ENCODE measurements around the gene FGFR3.

FGFR3 gene

DNA sequence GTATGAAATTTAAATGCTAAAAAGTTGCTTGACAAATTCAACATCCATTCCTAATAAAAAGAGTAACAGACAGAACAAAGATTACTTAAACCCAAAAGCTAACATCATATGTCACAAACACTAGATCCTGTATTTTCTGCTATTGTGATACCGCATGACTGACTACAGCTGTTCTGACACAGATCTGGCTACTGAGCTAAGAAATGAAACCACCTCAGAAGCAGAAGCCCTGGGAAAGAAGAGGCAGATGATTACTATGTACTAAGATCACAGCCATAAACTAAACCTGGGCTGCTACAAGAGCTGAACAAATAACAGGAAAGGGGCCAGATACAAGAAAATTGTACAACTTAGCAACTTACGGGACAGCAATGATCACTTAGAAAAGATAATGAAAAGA, 53.5 kb downstream of the FGFR3 start:
- DNase-seq = no peak

DNA sequence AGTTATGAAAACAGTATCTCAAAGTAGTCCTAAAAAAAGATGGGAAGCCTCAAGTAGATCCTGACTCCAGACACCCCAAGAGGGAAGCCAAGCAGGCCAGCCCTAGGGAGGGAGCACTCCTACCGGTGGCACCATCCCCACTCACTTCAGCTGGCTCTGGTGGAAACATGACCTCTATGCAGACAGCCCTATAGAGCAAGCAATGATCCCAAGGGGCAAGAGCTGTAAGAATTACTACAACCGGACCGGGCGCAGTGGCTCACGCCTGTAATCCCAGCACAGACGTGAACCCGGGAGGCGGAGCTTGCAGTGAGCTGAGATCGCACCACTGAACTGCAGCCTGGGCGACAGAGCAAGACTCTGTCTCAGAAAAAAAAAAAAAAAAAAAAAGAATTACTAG, 57.2 kb downstream of the FGFR3 start:
- no peak for DNase-seq

DNA sequence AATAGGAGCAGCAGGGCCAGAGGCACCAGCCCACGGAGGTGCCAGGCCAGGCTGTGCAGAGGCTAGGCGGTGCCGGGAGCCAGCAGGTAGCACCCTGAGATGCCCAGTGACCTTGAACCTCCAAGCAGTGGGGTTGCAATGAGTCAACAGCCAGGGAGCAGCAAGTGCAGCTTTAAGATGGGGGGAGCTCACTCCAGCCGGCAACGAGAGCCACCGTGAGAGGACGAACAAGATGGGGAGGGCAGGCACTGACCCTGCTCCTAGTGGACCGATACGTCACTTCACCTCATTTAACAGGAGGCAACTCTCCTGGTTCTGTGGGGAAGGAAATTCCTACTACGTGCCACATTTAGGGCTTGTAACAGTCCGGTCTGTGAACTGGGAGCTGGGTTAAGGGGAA, 58.1 kb downstream of the FGFR3 start:
- DNase-seq = no peak

DNA sequence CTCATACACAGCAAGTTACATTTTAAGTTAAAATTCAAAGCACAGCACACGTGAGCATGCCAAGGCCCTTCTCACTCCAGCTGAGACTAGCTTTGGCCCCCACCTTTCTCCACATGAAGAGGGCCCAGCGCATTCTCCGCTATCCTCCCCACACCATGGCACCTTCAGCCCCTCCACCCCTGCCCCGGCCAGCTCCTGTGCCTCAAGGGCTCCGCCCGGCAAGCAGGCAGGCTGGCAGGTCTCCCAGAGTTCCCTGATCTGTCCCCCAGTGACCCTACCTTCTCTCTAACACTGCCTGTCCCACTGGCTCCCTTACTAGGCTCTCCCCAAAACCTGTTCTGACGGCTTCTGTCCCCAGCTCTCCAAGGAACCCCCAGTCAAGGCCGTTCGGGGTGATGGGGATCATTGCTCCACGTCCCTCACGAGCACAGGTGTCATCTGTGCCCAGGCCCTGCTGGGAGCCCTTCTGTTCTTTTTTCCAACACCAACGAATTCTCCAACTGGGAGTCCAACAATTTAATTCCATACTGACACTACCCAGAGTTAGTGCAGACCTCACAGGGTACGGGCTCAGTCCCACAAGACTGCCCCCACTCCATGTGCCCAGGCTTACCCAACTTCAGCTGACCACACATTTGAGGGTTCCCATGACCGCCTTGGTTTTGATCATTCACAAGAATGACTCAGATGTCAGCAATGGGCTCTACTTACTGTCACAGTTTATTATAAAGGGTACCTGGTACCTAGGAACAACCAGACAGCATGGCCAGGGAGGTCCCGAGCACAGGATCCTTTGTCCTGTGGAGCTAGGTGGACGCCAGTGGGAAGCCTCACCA, 58.7 kb downstream of the FGFR3 start:
- DNase-seq = no peak

DNA sequence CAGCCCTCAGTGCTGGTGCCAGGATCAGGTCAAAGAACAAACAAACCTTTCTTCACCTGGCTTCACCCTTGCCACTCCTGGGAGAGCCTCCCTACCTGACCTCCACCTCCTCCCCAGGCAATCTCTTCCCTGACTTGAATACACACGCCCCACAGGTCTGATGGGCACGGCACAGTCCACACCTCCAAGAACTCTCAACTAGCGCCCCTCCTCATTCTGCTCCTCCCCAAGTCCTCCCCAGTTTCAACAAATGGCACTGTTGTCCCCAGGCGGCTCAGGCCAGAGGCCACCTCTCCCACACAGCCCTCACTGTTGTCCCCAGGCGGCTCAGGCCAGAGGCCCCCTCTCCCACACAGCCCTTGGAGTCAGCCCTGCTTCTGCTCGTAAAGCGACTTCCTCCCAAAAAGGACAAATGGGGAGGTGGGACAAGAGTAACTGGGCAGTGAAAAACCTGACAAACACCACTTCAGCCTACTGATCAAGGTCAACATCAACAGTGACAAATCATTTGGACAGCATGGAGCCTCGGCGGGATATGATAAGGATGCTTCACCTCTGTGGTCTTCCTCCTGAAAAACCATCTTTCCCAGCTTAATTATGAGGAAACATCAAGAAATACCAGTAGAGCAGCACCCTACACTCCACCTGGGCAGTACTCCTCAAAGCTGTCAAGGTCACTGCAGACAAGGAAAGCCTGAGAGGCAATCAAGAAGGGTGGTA, 60.0 kb downstream of the FGFR3 start:
- DNase-seq = no peak

DNA sequence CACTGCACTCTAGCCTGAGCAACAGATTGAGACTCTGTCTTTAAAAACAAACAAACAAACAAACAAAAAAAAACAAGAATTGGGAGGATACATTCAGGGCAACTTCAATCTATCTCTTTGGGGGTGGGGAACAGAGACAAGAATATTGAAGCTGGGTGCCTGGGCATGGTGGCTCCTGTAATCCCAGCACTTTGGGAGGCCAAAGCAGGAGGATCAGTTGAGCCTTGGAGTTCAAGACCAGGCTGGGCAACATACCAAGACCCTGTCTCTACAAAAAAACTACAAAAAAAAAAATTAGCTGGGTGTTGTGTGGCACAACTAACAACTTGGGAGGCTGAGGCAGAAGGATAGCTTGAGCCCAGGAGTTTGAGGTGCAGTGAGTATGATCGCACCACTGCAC, 61.7 kb downstream of the FGFR3 start:
- no peak for DNase-seq

DNA sequence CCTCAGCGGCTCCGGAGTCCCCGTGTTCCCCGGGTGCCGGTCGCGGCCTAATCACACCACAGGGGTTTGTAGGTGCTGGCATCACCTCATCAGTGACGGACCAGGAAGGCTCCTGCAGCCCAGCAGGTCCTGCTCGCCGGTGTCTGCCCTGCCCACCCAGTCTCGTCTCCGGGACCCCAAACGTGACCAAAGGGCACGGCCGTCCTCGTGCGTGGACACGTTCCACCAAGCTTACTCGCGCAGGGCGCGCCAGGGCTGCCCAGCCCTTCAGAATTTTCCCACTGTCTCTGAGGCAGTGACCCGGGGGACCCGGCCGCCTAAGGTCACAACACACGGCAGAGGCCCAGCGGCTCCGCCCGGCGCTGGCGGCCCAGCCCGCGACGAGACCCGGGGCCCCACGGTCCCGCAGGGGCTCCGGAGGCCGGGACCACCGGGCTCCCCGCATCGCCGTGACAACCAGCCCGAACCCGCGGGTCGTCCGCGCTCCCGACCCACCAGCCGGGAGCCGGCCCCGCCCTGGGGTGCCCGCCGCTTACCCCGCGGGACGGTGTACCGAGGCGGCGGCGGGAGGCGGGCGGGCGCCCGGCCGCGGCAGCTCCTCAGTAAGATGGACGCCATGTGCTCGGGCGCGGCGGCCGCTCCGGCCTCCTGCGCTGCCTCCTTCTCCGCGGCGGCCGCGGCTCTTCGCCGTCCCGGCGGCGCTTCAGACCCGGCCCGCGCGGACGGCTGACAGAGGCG, 62.4 kb downstream of the FGFR3 start:
- DNase-seq = peak; percentile 40

DNA sequence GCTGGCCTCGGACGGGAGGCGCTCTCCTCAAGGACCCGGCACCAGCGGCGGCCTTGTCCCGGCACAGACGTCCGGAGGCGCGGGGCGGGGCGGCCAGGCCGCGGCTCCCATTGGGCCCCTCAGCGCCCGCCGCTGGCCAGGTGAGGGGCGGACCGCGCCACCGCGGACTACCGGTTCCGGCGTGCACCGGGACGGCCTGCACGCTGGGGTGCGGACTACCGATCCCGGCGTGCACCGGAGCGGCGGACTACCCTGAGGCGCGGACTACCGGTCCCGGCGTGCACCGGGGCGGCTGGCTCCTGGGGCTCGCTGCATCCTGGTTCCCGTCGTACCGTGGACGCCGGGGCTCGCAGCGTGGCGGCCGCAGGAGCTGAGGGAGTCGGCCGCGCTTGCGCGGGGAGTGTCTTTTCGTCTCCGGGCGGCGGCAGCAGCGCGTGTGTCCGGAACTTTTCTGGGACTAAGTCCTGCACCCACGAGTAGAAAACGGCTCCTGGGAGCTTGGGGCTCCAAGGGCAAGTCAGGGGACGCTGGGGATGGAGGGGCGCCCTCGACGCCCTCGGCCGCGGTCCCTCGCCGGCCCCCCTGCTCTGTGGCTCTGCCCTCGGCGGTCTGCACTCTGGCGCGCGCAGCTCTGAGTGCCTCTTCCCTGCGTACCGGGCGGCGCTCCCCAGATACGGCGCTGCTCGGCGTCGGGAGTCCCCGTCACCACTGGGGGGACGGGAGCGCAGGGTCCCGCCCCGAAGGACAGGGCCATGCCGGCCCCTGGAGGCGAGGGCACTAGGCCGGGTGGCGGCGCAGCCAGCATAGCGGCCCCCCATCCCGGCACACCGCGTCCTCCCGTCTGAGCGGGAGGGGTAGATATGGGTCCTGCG, 63.2 kb downstream of the FGFR3 start, which contains the start of gene LETM1:
TSS of gene LETM1 (minus strand) at position 86 of the 872 bp plus-strand sequence. CDS start 206 bp downstream, outside the sequence.
- DNase-seq = peak; percentile 98

DNA sequence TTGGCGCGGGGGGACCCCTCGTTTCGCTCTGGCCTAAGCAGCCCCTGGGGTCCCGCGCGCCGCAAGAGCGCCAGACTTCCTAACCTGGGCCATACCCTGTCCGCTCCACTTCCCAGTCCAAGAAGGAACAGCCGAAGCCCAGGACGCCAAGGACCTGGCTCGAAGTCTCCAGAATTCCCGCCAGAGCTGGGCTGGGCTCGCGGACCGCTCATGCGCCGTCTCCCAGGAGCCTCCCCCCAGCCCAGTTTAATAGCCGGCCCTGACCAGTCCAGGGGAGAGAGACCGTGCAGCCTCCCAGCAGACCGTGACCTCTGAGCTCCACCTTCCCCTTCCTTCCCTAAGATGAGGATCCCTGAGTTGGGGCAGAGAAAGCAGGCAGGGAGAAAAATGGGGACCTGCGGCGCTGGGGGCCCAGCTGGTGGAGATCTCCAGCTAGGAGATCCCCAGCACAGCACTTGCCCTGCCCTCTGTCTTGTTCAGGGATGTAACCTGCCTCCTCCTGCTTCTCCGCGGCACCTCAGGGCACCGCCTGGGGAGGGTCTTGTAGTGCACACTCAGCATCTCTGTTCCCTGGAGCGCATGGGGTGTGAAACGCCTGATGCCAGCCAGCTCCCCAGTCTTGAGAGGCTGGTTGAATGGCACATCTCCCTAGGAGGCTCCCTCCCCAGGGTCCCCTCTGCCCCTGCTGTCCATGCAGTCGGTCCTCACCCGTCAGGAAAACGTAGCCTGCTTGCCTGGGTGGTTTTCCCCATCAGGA, 64.0 kb downstream of the FGFR3 start:
- DNase-seq = no peak

DNA sequence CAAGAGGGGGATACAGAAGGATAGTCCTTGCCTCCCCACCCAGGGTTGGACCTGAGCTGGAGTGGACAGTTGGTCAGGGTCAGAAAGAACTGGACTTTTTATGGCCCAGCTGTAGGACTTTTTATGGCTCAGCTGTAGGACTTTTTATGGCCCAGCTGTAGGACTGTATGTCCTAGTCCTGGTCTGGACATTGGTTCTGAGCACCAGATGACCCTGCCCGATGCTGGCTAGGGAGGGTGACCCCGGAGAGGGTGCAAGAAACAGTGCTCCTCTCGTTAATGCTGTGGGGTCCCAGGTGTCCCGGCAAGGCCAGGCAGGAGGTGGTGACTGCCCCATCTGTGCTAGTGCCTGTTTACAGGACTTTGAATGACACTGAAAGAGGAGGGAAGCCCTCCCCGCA, 64.8 kb downstream of the FGFR3 start:
- no peak for DNase-seq
